SJCRH30 (cell line): Measurements from ENCODE around the gene CHGA. TPM values are rescaled to one million over a fixed set of nuclear protein-coding genes. Genes with fewer than 3 reads are reported as not detected.

ENCODE experiments used
- DNase-seq, 2 experiments: peaks; one replicate each; pipeline ENCODE4 v3.0.0-alpha.2; 2015 to 2020
- H3K27ac ChIP-seq: fragments of 250-450 bp; sonication (Bioruptor Pico); 2 replicates; pipeline ENCODE4 v1.5.1; 2020; ENCODE audit warnings: mild to moderate bottlenecking, moderate library complexity
- H3K27me3 ChIP-seq: fragments of 250-450 bp; sonication (Bioruptor Pico); 2 replicates; pipeline ENCODE4 v1.5.1; 2020; ENCODE audit warnings: mild to moderate bottlenecking, moderate library complexity
- H3K36me3 ChIP-seq: fragments of 250-450 bp; sonication (Bioruptor Pico); 2 replicates; pipeline ENCODE4 v1.5.1; 2020; ENCODE audit warnings: mild to moderate bottlenecking, moderate library complexity
- H3K4me1 ChIP-seq: fragments of 250-450 bp; sonication (Bioruptor Pico); 2 replicates; pipeline ENCODE4 v1.5.1; 2020; ENCODE audit warnings: mild to moderate bottlenecking, moderate library complexity
- H3K4me3 ChIP-seq: fragments of 250-450 bp; sonication (Bioruptor Pico); 2 replicates; pipeline ENCODE4 v1.5.1; 2020; ENCODE audit warnings: mild to moderate bottlenecking, moderate library complexity
- H3K9me3 ChIP-seq: fragments of 250-450 bp; sonication (Bioruptor Pico); replicated peaks from 2 replicates; pipeline ENCODE4 v1.5.1; 2020; ENCODE audit warnings: mild to moderate bottlenecking, moderate library complexity
- total RNA-seq: library from RNA; depleted of rRNA; stranded (reverse); fragments of >200 nt; shearing (Covaris generic); gene quantifications from 2 replicates; pipeline ENCODE4 v1.2.3, GENCODE V29; 2014

The CHGA gene
- total RNA-seq, 1 experiment from 2014 or later, result not detected

DNA sequence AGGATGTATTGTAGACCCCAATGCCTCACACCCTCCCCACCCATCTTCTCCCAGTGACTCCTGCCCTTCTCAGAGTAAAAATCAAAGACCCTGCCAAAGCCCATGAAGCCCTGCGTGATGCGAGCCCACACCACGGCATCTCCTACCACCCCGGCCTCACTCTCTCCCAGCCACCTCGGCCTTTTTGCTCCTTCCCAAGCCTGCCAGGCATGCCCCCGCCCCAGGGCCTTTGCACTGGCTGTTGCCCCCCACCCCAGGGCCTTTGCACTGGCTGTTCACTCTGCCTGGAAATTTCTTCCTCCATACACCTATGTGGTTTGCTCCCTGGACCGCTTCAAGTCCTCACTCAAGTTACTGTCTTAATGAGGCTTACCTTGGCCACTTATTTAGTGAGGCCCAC is 5.0 kb upstream of the CHGA start:
- no peak for DNase-seq
- no peak overlapping the region for H3K27ac ChIP-seq

DNA sequence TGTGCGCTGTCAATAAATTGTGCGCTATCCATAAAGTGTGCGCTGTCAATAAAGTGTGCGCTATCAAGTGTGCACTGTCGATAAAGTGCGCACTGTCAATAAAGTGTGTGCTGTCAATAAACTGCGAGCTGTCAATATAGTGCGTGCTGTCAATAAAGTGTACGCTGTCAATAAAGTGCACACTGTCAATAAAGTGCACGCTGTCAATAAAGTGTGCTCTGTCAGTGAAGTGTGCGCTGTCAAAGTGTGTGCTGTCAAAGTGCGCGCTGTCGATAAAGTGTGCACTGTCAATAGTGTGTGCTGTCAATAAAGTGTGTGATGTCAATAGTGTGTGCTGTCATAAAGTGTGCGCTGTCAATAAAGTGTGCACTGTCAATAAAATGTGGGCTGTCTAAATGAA is 2.9 kb upstream of the CHGA start:
- no peaks in the 10 kb centered on the region for H3K4me1 ChIP-seq

More for the DNA sequence above, 5.0 kb upstream of the CHGA start:
- no peaks in the 10 kb centered on the region for H3K9me3 ChIP-seq
- no peaks in the 10 kb centered on the region for H3K4me1 ChIP-seq
- no peaks in the 10 kb centered on the region for H3K27me3 ChIP-seq
- no peaks in the 10 kb centered on the region for H3K36me3 ChIP-seq
- H3K4me3 ChIP-seq, result no peak overlapping the region

DNA sequence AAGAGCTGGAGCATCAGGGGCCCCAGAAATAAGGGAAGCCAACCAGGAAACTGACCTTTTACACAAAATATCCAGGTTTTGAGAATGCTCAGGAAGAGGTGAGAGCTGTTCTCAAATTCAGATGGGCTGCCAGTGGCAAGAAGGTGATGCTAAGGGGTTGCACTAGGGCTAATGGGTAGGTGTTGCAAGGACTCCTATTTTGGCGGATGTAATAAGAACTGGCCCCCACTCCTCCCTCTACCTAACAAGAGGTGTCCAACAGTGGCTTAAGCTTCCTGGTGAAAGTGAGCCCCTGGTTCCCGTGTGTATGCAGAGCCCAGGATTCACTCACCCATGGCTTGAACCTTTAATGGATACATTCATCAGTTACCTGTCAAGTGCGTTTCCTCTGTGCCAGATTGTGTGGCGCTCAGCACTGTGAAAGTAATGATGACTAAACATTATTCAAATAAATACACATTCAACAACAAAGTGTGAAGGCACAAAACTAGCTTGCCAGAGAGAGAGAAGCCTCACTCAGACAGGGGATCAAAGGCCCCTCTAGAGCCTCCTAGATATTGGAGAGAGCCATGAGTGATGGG is 705 bp upstream of the CHGA start:
- no peak overlapping the region for H3K4me3 ChIP-seq
- H3K9me3 ChIP-seq, result no peaks in the 10 kb centered on the region
- no peak overlapping the region for H3K27ac ChIP-seq
- H3K4me1 ChIP-seq, result no peaks in the 10 kb centered on the region
- DNase-seq, result no peak
- H3K36me3 ChIP-seq, result no peaks in the 10 kb centered on the region
- H3K27me3 ChIP-seq, result no peaks in the 10 kb centered on the region

More for the DNA sequence above, 2.9 kb upstream of the CHGA start:
- DNase-seq, result no peak
- Histone ChIP-seq H3K9me3 (no peaks in the 10 kb centered on the region), H3K27ac (no peak overlapping the region), H3K36me3 (no peaks in the 10 kb centered on the region), H3K27me3 (no peaks in the 10 kb centered on the region), H3K4me3 (no peak overlapping the region)

DNA sequence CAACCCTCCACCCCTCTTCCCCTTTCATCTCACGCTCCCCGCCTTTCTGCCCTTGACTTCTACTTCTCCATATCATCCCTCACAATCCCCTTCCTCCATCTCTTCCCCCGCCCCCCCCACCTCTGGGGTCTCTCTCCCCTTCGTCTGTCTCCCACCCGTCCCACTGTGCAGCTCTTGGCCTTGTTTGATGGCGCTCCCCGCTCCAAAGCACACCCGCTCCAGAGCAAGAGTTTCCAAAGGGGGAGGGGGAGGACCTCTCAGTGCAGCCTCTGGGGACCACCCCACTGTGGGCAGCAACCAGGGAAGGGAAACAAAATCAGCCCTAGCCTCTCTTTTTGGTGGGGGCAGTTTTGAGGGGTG is 774 bp downstream of the CHGA start:
- no peak overlapping the region for H3K27ac ChIP-seq
- no peak for DNase-seq
- no peaks in the 10 kb centered on the region for H3K9me3 ChIP-seq
- no peak overlapping the region for H3K4me3 ChIP-seq
- no peaks in the 10 kb centered on the region for H3K4me1 ChIP-seq
- H3K36me3 ChIP-seq, result no peaks in the 10 kb centered on the region
- H3K27me3 ChIP-seq, result no peaks in the 10 kb centered on the region

DNA sequence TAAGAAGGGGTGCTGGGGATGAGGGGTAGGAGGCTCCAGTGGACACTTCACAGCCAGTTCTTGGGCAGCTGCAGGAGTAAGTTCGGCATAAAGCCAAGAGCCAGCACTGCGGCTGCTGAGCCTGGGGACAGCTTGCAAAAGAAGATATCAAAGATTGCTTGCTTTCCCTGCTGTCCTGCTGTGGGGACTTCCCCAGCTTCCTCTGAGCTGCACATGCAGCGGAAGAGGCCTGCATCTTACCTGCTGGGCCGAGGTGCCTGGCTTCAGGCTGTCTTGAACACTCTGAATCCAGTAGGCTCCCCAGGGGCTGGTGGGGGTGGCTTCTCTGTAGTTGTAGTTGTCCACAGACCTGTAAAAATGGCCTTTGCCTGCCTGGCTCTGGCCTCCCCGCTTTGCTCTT is 1.3 kb downstream of the CHGA start:
- Histone ChIP-seq H3K9me3 (no peaks in the 10 kb centered on the region), H3K4me3 (no peak overlapping the region), H3K4me1 (no peaks in the 10 kb centered on the region), H3K27ac (no peak overlapping the region), H3K36me3 (no peaks in the 10 kb centered on the region), H3K27me3 (no peaks in the 10 kb centered on the region)
- DNase-seq, result no peak

DNA sequence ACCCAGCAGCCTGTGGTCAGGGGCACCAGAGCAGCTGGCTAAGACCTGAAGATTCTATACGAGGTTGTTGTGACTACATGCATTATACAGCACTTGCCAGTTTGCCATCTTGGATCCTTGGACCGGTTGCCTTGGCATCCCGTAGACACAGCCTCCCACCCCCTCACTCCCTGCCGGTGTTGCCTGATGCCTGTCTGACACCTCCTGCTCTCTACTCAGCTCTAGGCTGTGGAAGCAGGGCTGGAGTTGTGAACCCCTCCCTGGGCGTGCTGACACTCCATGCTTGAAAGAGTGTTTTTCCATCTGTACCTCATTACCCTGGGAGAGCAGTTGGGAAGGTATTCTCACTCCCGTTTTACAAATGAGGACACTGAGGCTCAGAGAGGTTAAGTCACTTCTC is 2.5 kb downstream of the CHGA start:
- no peak for DNase-seq
- H3K36me3 ChIP-seq, result no peaks in the 10 kb centered on the region
- H3K9me3 ChIP-seq, result no peaks in the 10 kb centered on the region
- no peak overlapping the region for H3K4me3 ChIP-seq
- no peaks in the 10 kb centered on the region for H3K4me1 ChIP-seq
- no peaks in the 10 kb centered on the region for H3K27me3 ChIP-seq
- H3K27ac ChIP-seq, result no peak overlapping the region

DNA sequence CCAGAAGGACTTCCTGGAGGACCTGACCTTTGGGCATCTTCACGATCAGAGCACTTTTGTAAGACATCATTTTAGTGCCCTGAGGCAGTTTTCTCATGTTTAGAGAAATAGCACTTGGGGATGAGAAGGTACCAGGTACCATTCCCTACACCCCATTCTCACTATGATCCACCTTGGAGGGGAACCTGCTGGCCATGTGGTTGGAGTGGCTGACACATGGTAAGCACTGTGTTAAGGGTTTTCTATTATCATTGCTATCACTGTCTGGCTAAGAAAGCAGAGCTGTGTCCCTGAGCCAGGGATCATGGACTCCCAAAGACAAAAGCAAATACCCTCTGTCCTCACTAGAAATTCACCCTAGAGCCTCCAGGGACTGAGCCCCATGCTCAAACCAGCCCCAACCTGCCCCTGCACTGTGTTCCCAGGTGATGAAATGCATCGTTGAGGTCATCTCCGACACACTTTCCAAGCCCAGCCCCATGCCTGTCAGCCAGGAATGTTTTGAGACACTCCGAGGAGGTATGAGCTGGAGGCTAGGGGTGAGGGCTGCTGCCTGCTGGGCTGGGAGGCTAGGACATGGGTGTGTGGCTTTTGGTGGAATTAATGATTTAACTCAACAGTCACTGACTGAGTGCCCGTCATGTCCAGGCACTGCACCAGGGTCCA is 3.4 kb downstream of the CHGA start:
- no peaks in the 10 kb centered on the region for H3K4me1 ChIP-seq
- no peaks in the 10 kb centered on the region for H3K36me3 ChIP-seq
- H3K4me3 ChIP-seq, result no peak overlapping the region
- no peak for DNase-seq
- no peak overlapping the region for H3K27ac ChIP-seq
- no peaks in the 10 kb centered on the region for H3K9me3 ChIP-seq
- no peaks in the 10 kb centered on the region for H3K27me3 ChIP-seq

DNA sequence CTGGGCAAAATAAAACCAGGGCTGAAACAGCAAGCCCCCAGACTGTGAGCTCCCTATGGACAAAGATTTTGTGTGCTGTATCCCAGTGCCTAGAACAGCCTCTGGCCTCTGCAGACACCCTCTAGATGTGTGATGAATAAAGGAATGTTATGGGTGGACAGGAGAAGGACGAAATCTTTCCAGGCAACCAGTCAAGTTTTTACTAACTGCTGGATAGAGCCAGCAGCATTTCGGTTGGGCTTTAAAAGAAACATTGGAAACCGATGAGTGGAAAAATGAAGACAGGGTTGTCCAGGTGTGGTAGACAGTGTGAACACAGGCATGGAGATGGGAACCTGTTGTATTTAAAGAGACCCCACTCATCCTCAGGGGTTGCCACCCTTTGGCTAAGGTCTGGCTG is 4.0 kb downstream of the CHGA start:
- Histone ChIP-seq H3K27me3 (no peaks in the 10 kb centered on the region), H3K36me3 (no peaks in the 10 kb centered on the region), H3K9me3 (no peaks in the 10 kb centered on the region), H3K27ac (no peak overlapping the region), H3K4me3 (no peak overlapping the region), H3K4me1 (no peaks in the 10 kb centered on the region)
- DNase-seq, result no peak

DNA sequence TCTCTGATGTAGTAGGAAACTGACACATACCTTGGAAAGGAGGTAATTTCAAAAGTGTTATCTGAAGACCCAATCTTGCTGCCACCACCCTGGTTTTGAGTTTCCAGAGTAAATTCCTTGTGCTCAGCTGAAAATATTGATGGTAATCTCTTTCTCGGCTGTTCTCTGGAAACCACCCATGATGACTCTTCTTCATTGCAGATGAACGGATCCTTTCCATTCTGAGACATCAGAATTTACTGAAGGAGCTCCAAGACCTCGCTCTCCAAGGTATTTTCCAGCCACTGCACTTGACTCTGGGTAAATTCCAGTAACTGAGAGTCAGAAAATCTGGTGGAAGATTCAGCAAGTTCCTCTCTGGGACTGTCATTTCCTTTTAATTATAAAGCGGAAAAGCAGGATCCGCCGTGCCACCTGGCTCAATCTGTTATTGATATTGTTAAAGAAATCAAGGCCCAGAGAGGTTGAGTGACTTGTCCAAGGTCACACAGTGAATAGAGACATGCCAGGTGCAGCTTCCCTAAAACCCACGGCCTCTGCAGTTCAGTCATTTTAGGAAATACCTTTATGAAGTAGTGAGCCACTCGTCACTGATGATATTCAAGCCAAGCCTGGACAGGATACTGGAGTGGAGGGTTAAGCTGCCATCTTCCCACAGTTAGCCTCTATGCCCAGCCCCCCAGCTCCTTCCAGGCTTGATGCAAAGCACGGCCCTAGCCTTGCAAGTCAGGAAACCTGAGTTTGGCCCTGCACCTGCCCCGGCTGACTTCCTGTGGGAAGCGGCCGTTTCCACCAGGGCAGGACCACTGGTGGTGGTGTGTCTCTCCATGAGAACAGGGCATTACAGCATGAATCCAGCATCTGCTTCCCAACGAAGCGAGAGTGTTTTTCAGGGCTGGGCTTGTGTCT is 4.7 kb downstream of the CHGA start:
- no peaks in the 10 kb centered on the region for H3K4me1 ChIP-seq
- H3K36me3 ChIP-seq, result no peaks in the 10 kb centered on the region
- DNase-seq, result no peak
- H3K9me3 ChIP-seq, result no peaks in the 10 kb centered on the region
- H3K27me3 ChIP-seq, result no peaks in the 10 kb centered on the region
- H3K27ac ChIP-seq, result no peak overlapping the region
- H3K4me3 ChIP-seq, result no peak overlapping the region

DNA sequence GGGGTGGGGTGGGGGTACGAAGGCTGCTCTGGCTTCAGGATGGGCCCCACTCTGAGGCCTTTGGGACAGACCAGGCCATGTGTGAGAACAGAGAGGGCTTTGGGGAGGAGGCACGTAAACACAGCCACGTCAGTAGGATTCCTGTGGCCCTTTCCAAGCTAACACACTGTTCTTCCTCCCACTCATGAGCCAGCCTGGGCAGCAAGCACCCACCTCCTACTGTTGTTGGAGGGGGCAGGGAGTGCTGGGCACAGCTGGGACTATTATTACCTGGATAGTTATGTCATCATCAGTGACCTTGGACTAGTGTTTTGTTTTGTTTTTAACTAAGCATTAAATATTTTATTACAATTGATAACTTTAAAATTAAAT is 5.3 kb downstream of the CHGA start:
- no peaks in the 10 kb centered on the region for H3K36me3 ChIP-seq
- no peaks in the 10 kb centered on the region for H3K9me3 ChIP-seq
- H3K4me3 ChIP-seq, result no peak overlapping the region
- no peak overlapping the region for H3K27ac ChIP-seq
- DNase-seq, result no peak
- no peaks in the 10 kb centered on the region for H3K4me1 ChIP-seq
- H3K27me3 ChIP-seq, result no peaks in the 10 kb centered on the region

DNA sequence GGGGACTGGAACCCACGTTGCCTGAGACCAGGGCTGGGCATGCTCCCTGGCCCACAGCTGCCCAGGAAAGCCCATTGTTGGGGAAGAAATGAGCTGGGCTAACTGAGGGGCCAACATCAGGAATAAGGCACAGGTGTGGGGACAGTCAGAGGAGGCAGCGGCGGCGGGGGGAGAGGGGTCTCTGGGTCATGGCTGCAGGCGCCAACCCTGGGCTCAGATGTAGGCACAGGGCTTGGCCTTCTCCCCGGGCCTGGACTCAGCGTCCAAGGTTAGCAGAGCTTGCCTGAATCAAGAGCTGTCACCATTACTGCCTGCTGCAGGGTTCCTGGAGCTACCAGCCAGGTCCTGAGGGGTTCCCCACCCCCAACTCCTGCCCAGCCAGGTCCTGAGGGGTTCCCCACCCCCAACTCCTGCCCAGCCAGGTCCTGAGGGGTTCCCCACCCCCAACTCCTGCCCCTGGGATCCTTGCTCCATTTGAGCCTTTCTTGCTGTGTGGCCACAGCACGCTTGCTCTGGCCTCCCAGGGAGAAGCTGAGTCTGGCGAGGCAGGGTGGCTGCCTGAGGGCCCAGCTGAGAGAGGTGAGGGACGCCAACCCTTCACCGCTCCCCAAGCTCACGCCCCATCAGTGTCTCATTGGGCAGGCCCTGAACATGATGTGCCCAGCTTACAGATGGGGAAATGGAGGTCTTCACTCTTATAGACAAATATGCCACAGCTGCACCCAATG is 6.2 kb downstream of the CHGA start:
- Histone ChIP-seq H3K36me3 (no peaks in the 10 kb centered on the region), H3K4me3 (no peak overlapping the region), H3K4me1 (no peaks in the 10 kb centered on the region), H3K27ac (no peak overlapping the region), H3K27me3 (no peaks in the 10 kb centered on the region), H3K9me3 (no peaks in the 10 kb centered on the region)
- DNase-seq, result no peak

DNA sequence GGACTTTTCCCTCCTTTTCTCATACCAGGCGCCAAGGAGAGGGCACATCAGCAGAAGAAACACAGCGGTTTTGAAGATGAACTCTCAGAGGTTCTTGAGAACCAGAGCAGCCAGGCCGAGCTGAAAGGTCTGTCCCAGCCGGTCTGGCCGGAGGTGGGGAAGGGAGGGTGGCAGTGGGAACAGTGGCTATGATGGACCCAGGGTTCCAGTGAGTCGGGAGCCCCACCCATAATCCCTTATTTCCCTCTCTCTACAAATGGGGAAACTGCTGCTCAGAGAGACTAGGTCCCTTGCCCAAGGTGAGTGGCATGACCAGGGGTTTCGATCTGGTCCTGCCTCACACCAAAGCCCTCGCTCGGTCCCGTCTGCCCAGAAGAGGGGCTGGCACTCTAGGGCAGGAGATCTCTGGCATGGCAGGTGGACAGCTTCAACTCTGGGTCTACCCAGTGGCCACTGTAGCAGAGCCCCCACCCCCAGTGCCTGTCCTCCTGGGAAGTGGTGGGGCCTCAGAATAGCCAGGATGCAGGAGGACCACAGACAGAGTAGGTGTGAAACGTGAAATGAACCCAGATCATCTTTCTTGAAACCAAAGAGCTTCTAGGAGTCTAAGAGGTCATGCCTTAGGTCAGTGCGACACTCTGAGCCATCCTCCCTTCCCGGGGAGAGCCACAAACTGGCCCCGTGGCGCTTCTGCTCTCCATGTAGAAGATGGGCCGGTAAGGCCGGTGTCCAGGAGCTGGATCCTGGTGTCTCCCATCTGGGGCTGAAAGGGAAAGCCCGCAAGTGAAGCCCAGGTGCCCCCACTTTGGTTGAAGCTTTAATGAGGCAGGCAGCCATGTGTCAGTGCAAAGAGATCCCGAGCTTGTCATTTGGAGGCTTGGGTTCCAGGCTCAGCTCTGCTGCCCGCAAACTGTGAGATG is 7.0 kb downstream of the CHGA start:
- no peaks in the 10 kb centered on the region for H3K36me3 ChIP-seq
- no peaks in the 10 kb centered on the region for H3K4me1 ChIP-seq
- H3K27ac ChIP-seq, result no peak overlapping the region
- H3K9me3 ChIP-seq, result no peaks in the 10 kb centered on the region
- H3K4me3 ChIP-seq, result no peak overlapping the region
- no peaks in the 10 kb centered on the region for H3K27me3 ChIP-seq
- no peak for DNase-seq

DNA sequence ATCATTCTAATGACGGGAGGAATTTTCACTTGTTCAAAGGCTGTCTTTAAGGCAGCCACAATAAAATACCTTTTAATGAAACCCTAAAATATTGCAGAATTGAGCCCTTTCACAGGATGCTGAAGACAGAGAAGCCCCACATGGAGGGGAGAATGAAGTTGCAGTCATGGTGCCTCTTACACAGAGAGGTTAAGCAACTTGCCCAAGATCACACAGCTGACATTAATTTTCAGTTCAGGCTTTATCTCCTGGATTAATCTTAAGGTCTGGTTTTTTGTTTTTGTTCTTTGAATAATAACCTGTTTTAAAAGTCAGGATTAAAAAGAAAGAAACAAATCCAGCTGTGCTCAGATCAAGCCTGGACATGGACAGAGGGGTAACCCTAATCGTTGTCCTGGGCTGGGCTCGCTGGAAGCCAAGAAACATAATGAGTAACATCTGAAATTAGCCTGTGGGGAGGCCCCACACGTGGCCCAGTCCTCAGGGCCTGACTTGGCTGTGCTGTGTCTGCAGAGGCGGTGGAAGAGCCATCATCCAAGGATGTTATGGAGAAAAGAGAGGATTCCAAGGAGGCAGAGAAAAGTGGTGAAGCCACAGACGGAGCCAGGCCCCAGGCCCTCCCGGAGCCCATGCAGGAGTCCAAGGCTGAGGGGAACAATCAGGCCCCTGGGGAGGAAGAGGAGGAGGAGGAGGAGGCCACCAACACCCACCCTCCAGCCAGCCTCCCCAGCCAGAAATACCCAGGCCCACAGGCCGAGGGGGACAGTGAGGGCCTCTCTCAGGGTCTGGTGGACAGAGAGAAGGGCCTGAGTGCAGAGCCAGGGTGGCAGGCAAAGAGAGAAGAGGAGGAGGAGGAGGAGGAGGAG is 8.0 kb downstream of the CHGA start:
- Histone ChIP-seq H3K27me3 (no peaks in the 10 kb centered on the region), H3K4me1 (no peaks in the 10 kb centered on the region), H3K27ac (no peak overlapping the region), H3K9me3 (no peaks in the 10 kb centered on the region), H3K36me3 (no peaks in the 10 kb centered on the region), H3K4me3 (no peak overlapping the region)
- no peak for DNase-seq
